GM10248 (cell line): ENCODE data around the gene TSSC4.
"Not testable (repeated sequence)": the region's sequence is repeated elsewhere in the genome, so short reads cannot be mapped to it uniquely, and the experiment has no call there.

Experiments
- CTCF ChIA-PET: fragments of 300-600 bp; sonication (Branson Sonifier 250); formaldehyde crosslinking; extraction: SDS; loops from one replicate; lab custom pipeline; 2021; ENCODE audit warnings: antibody characterized with exemption; lab: Yijun Ruan, JAX
- POLR2A ChIA-PET: fragments of 350-650 bp; sonication (Branson Sonifier 250); formaldehyde crosslinking; extraction: SDS; loops from one replicate; lab custom pipeline; 2020; ENCODE audit warnings: antibody characterized with exemption; lab: Yijun Ruan, JAX
- DNase-seq: peaks from one replicate; pipeline ENCODE4 v3.0.0; 2012; ENCODE audit errors: extremely low spot score
- TF ChIP-seq, protein P1 (sequence below): IDR thresholded peaks from 2 replicates; pipeline ENCODE4 v1.5.1; 2012; ENCODE audit warnings: mild to moderate bottlenecking, low read depth; ENCODE audit errors: extremely low read depth, missing control alignments, control extremely low read depth

Gene TSSC4

DNA sequence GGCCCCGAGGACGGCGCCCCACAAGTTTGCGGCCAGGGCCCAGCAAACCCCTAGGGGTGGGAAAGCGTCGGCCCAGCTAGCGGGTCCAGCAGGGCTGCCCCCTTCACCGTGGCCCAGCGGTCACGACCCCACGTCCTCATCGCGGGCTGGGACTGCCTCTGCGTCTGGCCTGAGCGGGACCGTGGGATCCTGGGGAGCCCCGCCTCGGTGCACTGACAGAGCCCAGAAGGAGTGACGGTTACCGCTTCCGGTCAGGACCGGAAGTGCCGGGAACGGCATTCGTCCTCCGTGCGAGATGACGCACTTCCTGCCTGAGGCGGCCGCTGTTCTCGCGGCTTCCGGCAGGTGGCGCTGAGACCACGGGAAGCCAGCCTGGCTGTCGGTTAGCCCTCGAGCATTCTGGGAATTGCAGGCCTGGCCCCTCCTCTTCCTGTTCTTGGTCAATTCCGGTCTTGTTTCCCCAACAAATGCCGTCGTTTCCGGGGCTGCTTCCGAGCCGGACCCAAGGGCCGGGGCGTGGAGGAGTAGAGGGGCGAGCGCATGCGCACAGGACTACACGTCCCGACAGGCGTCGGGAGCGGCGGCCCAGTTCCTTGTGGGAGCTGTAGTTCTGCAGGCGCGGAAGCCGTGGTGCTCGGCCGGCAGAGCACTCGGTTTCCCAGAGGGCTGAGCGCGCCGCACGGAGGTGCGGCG, at the start of gene TSSC4:
TSSC4 (plus strand) TSS at position 682 of the 693 bp plus-strand sequence. CDS start 1,884 bp downstream, outside the sequence.
- TF ChIP-seq, protein P1, sequence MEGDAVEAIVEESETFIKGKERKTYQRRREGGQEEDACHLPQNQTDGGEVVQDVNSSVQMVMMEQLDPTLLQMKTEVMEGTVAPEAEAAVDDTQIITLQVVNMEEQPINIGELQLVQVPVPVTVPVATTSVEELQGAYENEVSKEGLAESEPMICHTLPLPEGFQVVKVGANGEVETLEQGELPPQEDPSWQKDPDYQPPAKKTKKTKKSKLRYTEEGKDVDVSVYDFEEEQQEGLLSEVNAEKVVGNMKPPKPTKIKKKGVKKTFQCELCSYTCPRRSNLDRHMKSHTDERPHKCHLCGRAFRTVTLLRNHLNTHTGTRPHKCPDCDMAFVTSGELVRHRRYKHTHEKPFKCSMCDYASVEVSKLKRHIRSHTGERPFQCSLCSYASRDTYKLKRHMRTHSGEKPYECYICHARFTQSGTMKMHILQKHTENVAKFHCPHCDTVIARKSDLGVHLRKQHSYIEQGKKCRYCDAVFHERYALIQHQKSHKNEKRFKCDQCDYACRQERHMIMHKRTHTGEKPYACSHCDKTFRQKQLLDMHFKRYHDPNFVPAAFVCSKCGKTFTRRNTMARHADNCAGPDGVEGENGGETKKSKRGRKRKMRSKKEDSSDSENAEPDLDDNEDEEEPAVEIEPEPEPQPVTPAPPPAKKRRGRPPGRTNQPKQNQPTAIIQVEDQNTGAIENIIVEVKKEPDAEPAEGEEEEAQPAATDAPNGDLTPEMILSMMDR: peak; percentile 99
- CTCF ChIA-PET: interaction anchor here (0.6 to 4.9 kb wide), 21 partner anchors 8 to 589 kb away, joined by 3 to 25 read pairs (median 4); partner anchors contain the start of gene CD81
- DNase-seq: peak; percentile 99
- POLR2A ChIA-PET: interaction anchor here (0.6 to 2.0 kb wide), 5 partner anchors 16 to 1357 kb away, joined by 3 to 8 read pairs (median 3); no protein-coding TSS in a partner anchor

DNA sequence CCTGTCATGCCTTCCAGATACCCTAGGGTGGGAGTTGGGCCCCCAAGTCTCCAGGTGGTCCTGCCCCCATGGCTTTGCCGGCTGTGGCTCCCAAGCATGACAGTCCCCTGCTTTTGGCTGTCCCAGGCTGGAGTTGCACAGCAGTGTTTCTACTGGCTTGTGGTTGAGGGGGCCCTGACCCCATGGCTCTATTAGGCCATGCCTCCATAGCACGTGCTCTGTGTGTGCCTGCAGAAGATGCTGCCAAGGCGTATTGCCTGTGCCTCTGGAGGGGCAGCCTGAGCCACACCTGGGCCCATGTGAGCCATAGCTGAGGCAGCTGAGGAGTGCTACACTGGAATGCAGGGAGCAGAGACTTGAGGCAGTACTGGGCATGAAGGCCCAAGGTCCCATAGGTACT, 48.8 kb upstream of the TSSC4 start:
- TF ChIP-seq, protein P1: no peak
- POLR2A ChIA-PET: no interaction called here
- CTCF ChIA-PET: no interaction called here
- no peak for DNase-seq

DNA sequence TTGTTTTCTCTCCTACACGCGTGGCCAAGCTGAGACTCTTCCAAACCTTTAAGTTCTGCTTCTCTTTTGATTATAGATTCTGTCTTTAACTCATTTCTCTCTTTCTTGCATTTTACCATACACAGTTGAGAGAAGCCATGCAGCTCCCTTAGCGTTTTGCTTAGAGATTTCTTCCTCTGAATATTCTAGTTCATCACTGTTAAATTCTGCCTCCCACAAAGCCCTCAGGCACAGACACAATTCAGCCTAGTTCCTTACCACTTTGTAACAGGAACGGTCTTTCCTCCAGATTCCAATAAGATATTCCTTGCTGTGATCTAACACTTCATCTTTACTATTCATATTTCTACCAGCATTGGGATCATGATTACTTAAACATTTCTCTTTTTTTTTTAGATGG, 48.1 kb upstream of the TSSC4 start:
- CTCF ChIA-PET: no interaction called here
- DNase-seq: no peak
- POLR2A ChIA-PET: no interaction called here
- TF ChIP-seq, protein P1: no peak

DNA sequence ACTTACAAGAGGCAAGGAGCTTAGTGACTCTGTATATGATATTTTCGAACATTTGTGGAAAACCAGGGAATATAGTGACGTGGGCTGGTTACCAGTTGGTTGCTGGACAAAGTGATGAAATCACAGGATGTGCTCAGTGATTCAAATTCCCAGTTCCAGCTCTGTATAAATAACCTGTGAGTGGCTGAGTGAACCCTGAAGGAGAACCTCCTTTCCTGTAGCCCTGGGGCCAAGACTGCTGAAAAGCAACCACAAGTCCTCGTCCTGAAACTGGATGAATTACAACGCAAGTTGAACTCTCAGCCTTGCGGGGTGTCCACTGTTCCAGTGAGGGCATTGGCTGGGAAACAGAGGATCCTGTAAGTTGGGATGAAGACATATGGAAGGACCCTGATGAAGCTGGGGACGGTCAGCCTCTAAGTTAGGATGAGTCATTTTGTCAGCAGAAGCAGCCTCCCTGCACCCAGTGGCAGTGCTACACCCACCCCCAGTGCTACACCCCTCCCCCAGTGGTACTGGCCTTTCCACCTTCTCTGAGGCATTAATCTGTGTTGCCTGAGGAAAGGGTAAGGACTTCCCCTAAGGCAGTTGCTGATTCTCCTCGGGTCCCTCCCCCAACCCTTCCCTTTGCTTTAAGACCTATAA, 45.4 kb upstream of the TSSC4 start:
- CTCF ChIA-PET: no interaction called here
- no peak for DNase-seq
- TF ChIP-seq, protein P1: no peak
- POLR2A ChIA-PET: no interaction called here

DNA sequence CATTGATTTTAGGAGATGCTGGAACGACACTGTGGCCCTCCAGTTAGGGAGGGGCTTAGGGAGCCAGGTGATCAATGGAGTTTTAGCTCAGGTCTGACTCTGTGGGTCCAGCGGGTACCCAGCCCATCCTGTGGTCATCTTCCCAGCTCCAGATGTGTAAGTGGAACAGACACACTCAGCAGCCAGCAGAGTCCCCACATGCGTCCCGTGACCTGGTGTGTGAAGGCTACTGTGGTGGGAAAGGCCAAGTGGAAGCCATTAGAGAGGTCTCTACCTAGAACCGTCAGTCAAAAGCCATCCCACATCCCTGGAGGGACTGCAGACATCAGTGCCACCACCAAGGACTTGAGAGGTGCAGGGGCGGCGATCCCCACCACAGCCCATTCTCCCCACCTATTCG, 43.3 kb upstream of the TSSC4 start:
- no peak for DNase-seq
- ChIA-PET POLR2A (no interaction called here), CTCF (no interaction called here)
- TF ChIP-seq, protein P1: no peak

DNA sequence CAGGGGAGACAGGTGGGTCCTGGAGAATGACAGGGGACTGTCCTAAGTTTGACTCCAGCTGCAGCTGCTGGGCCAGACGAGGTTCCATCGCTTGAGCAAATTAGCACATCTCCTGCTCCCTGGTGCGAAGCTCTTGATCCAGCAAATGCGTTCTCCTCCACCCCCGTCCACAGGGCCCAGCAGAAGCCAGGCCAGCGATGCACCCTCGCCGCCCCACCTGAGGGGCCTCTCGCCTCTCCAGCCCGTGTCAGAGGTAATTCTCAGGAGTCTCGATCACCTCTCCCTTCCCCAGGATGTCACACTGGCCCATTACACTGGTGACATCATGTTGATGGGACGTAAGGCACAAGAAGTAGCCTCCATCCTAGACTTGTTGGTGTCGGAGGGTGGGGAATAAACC, 42.9 kb upstream of the TSSC4 start:
- POLR2A ChIA-PET, CTCF ChIA-PET, DNase-seq: not testable (repeated sequence)
